K562 (cell line): Measurements from ENCODE around the gene PIWIL1. TPM values are rescaled to one million over a fixed set of nuclear protein-coding genes. Genes with fewer than 3 reads are reported as not detected.

Source experiments
- ATAC-seq: fragments of 200-7000 bp; cut with Tn5 transposase; 3 replicates; pipeline ENCODE4 v1.9.1; 2020; ENCODE audit warnings: moderate library complexity
- BruUV-seq: library from RNA; stranded (reverse); fragments of 400-500 nt; replicated peaks from 2 replicates; lab custom pipeline; 2021; lab: Mats Ljungman, UMichigan
- CTCF ChIA-PET: fragments of 300-600 bp; formaldehyde crosslinking; extraction: SDS; loops from one replicate; lab custom pipeline; 2021; ENCODE audit warnings: low intra/inter-chr PET ratio; lab: Yijun Ruan, JAX
- POLR2A ChIA-PET: fragments of 300-600, 350-650 bp; sonication (Branson Sonifier 250); formaldehyde crosslinking; extraction: SDS; loops from one replicate; lab custom pipeline; 2021; ENCODE audit warnings: antibody characterized with exemption, inconsistent platforms; lab: Yijun Ruan, JAX
- DNase-seq, 4 experiments: peaks; one replicate each; pipeline versions ENCODE4 v3.0.0 to v3.0.0-alpha.2; 2011 to 2018; ENCODE audit warnings: low spot score in 3 of 4, mixed read lengths in 3 of 4; ENCODE audit errors: extremely low read depth in 1 of 4
- FAIRE-seq: peaks from 2 replicates; lab custom pipeline; 2011; peaks lifted over from hg19 to GRCh38; lab: Jason Lieb, UNC
- H2AFZ ChIP-seq: 2 replicates; pipeline ENCODE4 v1.6.0; 2011; ENCODE audit warnings: low read depth, low read length, control low read depth, inconsistent platforms
- H3K27ac ChIP-seq: fragments of 200-600 bp; 3 replicates; pipeline ENCODE4 v1.8.0; 2011; ENCODE audit warnings: low read depth, mild to moderate bottlenecking, control low read depth, inconsistent platforms, low read length, moderate library complexity, mixed read lengths; ENCODE audit errors: extremely low read depth
- H3K27me3 ChIP-seq, 2 experiments: fragments of 300-600 bp in 1 of 2; 2 replicates in 1 of 2; 3 replicates in 1 of 2; pipeline versions ENCODE4 v1.6.0 to v1.8.0; 2011; ENCODE audit warnings: inconsistent platforms in 2 of 2, low read length in 2 of 2, mild to moderate bottlenecking in 1 of 2, mixed read lengths in 1 of 2, moderate library complexity in 1 of 2; ENCODE audit not compliant: control insufficient read depth in 2 of 2, insufficient read depth in 2 of 2
- H3K36me3 ChIP-seq: fragments of 300-600 bp; 3 replicates; pipeline ENCODE4 v1.8.0; 2011; ENCODE audit warnings: mild to moderate bottlenecking, low read length, inconsistent platforms; ENCODE audit not compliant: control insufficient read depth, insufficient read depth
- H3K4me1 ChIP-seq, 2 experiments: fragments of 200-600 bp in 1 of 2; replicated peaks in 1 of 2; 2 replicates in 1 of 2; 3 replicates in 1 of 2; pipeline versions ENCODE4 v1.5.1 to v1.8.0; 2011; ENCODE audit warnings: inconsistent platforms in 2 of 2, low read length in 2 of 2, mild to moderate bottlenecking in 1 of 2, mixed read lengths in 1 of 2, moderate library complexity in 1 of 2; ENCODE audit not compliant: control insufficient read depth in 2 of 2, insufficient read depth in 2 of 2
- H3K4me2 ChIP-seq: 2 replicates; pipeline ENCODE4 v1.6.1; 2011; ENCODE audit warnings: low read length, control low read depth, inconsistent platforms, mixed read lengths; ENCODE audit not compliant: insufficient read depth
- H3K4me3 ChIP-seq: fragments of 200-600 bp; sonication (generic), shearing (Covaris generic); 2 replicates; pipeline ENCODE4 v1.5.1; 2016; ENCODE audit warnings: control low read depth, inconsistent platforms
- H3K79me2 ChIP-seq: fragments of 200-600 bp; 3 replicates; pipeline ENCODE4 v1.8.0; 2011; ENCODE audit warnings: low read length, inconsistent platforms; ENCODE audit not compliant: control insufficient read depth, insufficient read depth
- H3K9ac ChIP-seq, 2 experiments: 2 replicates each; pipeline versions ENCODE4 v1.6.0 to v1.6.1; 2011; ENCODE audit warnings: low read depth in 2 of 2, low read length in 2 of 2, control low read depth in 1 of 2, inconsistent platforms in 1 of 2, mild to moderate bottlenecking in 1 of 2, mixed read lengths in 1 of 2; ENCODE audit not compliant: insufficient read depth in 1 of 2
- H3K9me1 ChIP-seq: one replicate; pipeline ENCODE4 v1.6.0; 2011; ENCODE audit warnings: inconsistent platforms, mild to moderate bottlenecking, low read length, moderate library complexity; ENCODE audit not compliant: control insufficient read depth, insufficient read depth
- H3K9me3 ChIP-seq: replicated peaks from 2 replicates; pipeline ENCODE4 v1.5.1; 2011; ENCODE audit warnings: low read depth, low read length, inconsistent platforms; ENCODE audit not compliant: control insufficient read depth, insufficient read depth
- H4K20me1 ChIP-seq: replicated peaks from 2 replicates; pipeline ENCODE4 v1.6.1; 2011; ENCODE audit warnings: low read length, inconsistent platforms, mixed read lengths; ENCODE audit not compliant: control insufficient read depth, insufficient read depth
- CHCHD3 ChIP-seq: fragments of 250-450 bp; sonication (Bioruptor Pico); IDR thresholded peaks from 2 replicates; pipeline ENCODE4 v2.1.2; 2022; ENCODE audit warnings: mild to moderate bottlenecking
- DNMT1 ChIP-seq: fragments of 450-650 bp; IDR thresholded peaks from 2 replicates; pipeline ENCODE4 v1.6.1; 2016; ENCODE audit warnings: antibody characterized with exemption, mild to moderate bottlenecking
- ELF1 ChIP-seq: fragments of 200-800 bp; sonication (Bioruptor generic); IDR thresholded peaks from 2 replicates; pipeline ENCODE4 v1.6.1; 2016; ENCODE audit warnings: missing genetic modification characterization, missing compliant biosample characterization
- FOXJ3 ChIP-seq: sonication (generic); formaldehyde crosslinking; IDR thresholded peaks from 2 replicates; pipeline ENCODE4 v1.4.0; 2020; ENCODE audit warnings: mild to moderate bottlenecking, missing genetic modification reagents
- MAFK ChIP-seq: IDR thresholded peaks from 2 replicates; pipeline ENCODE4 v1.6.1; 2011; ENCODE audit warnings: low read length, improper control_type of control experiment
- MLX ChIP-seq, 2 experiments: fragments of 450-650 bp in 1 of 2; sonication (generic) in 1 of 2; formaldehyde crosslinking; conservative IDR thresholded peaks; 2 replicates each; pipeline versions ENCODE4 v1.4.0 to v1.8.1; 2020 to 2022; ENCODE audit warnings: mild to moderate bottlenecking in 1 of 2, missing genetic modification reagents in 1 of 2
- NCOA4 ChIP-seq: fragments of 450-650 bp; IDR thresholded peaks from 2 replicates; pipeline ENCODE4 v1.6.1; 2018; ENCODE audit warnings: mild to moderate bottlenecking; ENCODE audit not compliant: partially characterized antibody
- NFE2L1 ChIP-seq: fragments of 450-650 bp; IDR thresholded peaks from 2 replicates; pipeline ENCODE4 v1.6.1; 2016; ENCODE audit warnings: missing genetic modification characterization, low read depth, mild to moderate bottlenecking, missing compliant biosample characterization, moderate library complexity, borderline replicate concordance
- POLR2AphosphoS5 ChIP-seq: IDR thresholded peaks from 2 replicates; pipeline ENCODE4 v1.6.1; 2011; ENCODE audit warnings: mild to moderate bottlenecking, low read depth, low read length, moderate library complexity; ENCODE audit not compliant: control insufficient read depth, insufficient read depth
- SOX6 ChIP-seq: fragments of 450-650 bp; IDR thresholded peaks from 2 replicates; pipeline ENCODE4 v1.6.1; 2014; ENCODE audit warnings: mild to moderate bottlenecking
- ZC3H4 ChIP-seq: sonication (generic); formaldehyde crosslinking; IDR thresholded peaks from 2 replicates; pipeline ENCODE4 v1.9.0; 2021; ENCODE audit warnings: missing genetic modification reagents, borderline replicate concordance
- ZKSCAN1 ChIP-seq: fragments of 150-350 bp; IDR thresholded peaks from 2 replicates; pipeline ENCODE4 v1.6.1; 2016; ENCODE audit warnings: low read depth, low read length
- ZNF347 ChIP-seq: fragments of 450-650 bp; formaldehyde crosslinking; IDR thresholded peaks from 2 replicates; pipeline ENCODE4 v1.4.0; 2020; ENCODE audit warnings: low read depth, mild to moderate bottlenecking, moderate library complexity
- ZNF699 ChIP-seq: fragments of 250-450 bp; sonication (Bioruptor Pico); IDR thresholded peaks from 2 replicates; pipeline ENCODE4 v1.8.0; 2021; ENCODE audit warnings: mild to moderate bottlenecking, moderate library complexity; ENCODE audit not compliant: insufficient replicate concordance
- WGBS: fragments of 100-300 bp; shearing (Covaris generic); methylation state at CpG from one replicate; pipeline ENCODE4 v1.1.6; 2016; ENCODE audit warnings: low coverage, mixed read lengths; ENCODE audit not compliant: insufficient coverage; ENCODE audit errors: missing lambda C conversion rate; 5-methylcytosine and 5-hydroxymethylcytosine counted together
- in situ Hi-C: fragments of 300-500 bp; cut with MboI; formaldehyde crosslinking; loops from 4 replicates; pipeline ENCODE4 v1.15.0; 2018; ENCODE audit warnings: inconsistent platforms, mixed read lengths
- intact Hi-C: fragments of 100-400 bp; cut with micrococcal nuclease; formaldehyde crosslinking; loops from 2 replicates; pipeline ENCODE4 v1.14.2; 2022
- polyA plus RNA-seq, 8 experiments: library from polyadenylated mRNA; depleted of rRNA in 4 of 8; stranded (reverse) in 5 of 8; unstranded in 3 of 8; fragments of >200 nt; fragmentation: Nextera tagmentation in 2 of 8; fragmentation: Illumina TruSeq in 1 of 8; extraction: Ambion mirVana in 2 of 8; extraction: Trizol in 1 of 8; gene quantifications; 2 replicates each; pipeline versions ENCODE4 v1.2.1 to v1.2.3, GENCODE V29; 2011 to 2014; ENCODE audit warnings: inconsistent platforms in 1 of 8, missing spikeins in 1 of 8
- total RNA-seq, 7 experiments: library from RNA; depleted of rRNA in 6 of 7; stranded (reverse); fragments of >200 nt in 6 of 7; fragmentation: Illumina TruSeq in 2 of 7; extraction: Trizol in 2 of 7; gene quantifications; 2 replicates each; pipeline versions ENCODE4 v1.2.1 to v1.2.3, GENCODE V29; 2011 to 2021; ENCODE audit warnings: low replicate concordance in 1 of 7
- TF ChIP-seq, protein P1 (sequence below): sonication (generic); formaldehyde crosslinking; IDR thresholded peaks from 2 replicates; pipeline ENCODE4 v1.8.1; 2023; ENCODE audit warnings: mild to moderate bottlenecking, missing genetic modification reagents

The PIWIL1 gene
- total and polyA plus RNA-seq, 9 of the 15 experiments (the other 6 are each of a cell fraction or from before 2014, with no cell fraction given) = not detected

DNA sequence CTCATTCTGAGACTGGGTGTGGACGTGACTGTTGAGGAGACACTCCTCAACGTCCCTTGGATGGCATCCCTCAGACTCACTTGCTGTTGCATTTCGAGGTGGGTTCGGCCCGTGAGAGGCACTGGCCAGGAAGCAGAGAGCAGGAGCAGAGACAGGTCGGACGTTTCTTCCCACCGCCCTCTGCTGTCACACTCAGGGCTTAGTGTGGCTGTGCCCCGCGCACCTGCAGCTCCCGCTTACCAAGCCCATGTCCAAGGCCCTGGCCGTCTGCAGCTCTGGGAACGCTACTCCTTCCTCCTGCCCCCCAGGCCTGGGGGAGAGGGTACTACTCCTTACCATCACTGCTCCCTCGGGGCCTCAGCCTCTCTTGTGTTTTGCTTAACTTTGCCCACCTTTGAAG, 29.8 kb upstream of the PIWIL1 start:
- H3K27ac ChIP-seq = no peak overlapping the region
- H3K4me2 ChIP-seq = no peak overlapping the region
- in situ Hi-C loops (no loop called here), intact Hi-C loops (no loop called here)
- BruUV-seq = no TSS peak
- no peak for TF ChIP-seq CHCHD3 (CRISPR knock-in tag)
- H3K9me3 ChIP-seq = no peaks in the 10 kb centered on the region
- H3K36me3 ChIP-seq = no peaks in the 10 kb centered on the region
- ATAC-seq (no peak), FAIRE-seq (no peak), DNase-seq (no peak)
- H4K20me1 ChIP-seq = no peaks in the 10 kb centered on the region
- ChIA-PET CTCF (no interaction called here), POLR2A (no interaction called here)
- no peaks in the 10 kb centered on the region for H3K79me2 ChIP-seq
- no peaks in the 10 kb centered on the region for H3K9me1 ChIP-seq
- under 1% methylated on average over 14 of the region's 14 CpGs for WGBS
- H2AFZ ChIP-seq = no peak overlapping the region
- peaks cover 0 to 22% of the 10 kb centered on the region in 2 experiments; a peak in 2 of 5 replicates for H3K27me3 ChIP-seq
- H3K4me3 ChIP-seq = no peak overlapping the region
- no peaks in the 10 kb centered on the region for H3K4me1 ChIP-seq
- H3K9ac ChIP-seq = no peak overlapping the region

- FAIRE-seq = no peak
- Histone ChIP-seq H3K9me3 (no peaks in the 10 kb centered on the region), H3K79me2 (no peaks in the 10 kb centered on the region), H3K4me3 (no peak overlapping the region), H3K4me1 (no peaks in the 10 kb centered on the region), H3K4me2 (no peak overlapping the region), H3K27ac (no peak overlapping the region), H3K36me3 (no peaks in the 10 kb centered on the region), H3K9me1 (no peaks in the 10 kb centered on the region), H3K9ac (no peak overlapping the region), H3K27me3 (peaks cover 0 to 19% of the 10 kb centered on the region in 2 experiments; a peak in 1 of 5 replicates), H2AFZ (no peak overlapping the region), H4K20me1 (no peaks in the 10 kb centered on the region)
- CTCF ChIA-PET = no interaction called here
- intact Hi-C loops = no loop called here
- BruUV-seq = no TSS peak
- DNase-seq = no peak
- ATAC-seq = no peak
- in situ Hi-C loops = no loop called here
- POLR2A ChIA-PET = no interaction called here
- WGBS = 0% methylated on average over 6 of the region's 6 CpGs
- TF ChIP-seq FOXJ3 = no peak
- no peak for TF ChIP-seq NFE2L1
- TF ChIP-seq MLX (CRISPR knock-in tag; conservative IDR thresholded peaks at IDR 0.05) = no peak
- no peak for TF ChIP-seq DNMT1
- TF ChIP-seq ZNF699 (CRISPR knock-in tag) = no peak
- TF ChIP-seq, protein P1, sequence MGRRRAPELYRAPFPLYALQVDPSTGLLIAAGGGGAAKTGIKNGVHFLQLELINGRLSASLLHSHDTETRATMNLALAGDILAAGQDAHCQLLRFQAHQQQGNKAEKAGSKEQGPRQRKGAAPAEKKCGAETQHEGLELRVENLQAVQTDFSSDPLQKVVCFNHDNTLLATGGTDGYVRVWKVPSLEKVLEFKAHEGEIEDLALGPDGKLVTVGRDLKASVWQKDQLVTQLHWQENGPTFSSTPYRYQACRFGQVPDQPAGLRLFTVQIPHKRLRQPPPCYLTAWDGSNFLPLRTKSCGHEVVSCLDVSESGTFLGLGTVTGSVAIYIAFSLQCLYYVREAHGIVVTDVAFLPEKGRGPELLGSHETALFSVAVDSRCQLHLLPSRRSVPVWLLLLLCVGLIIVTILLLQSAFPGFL (CRISPR knock-in tag) = no peak
- TF ChIP-seq NCOA4 = no peak
- TF ChIP-seq ZKSCAN1 = no peak
- no peak for TF ChIP-seq ZNF347 (CRISPR knock-in tag)
- TF ChIP-seq ZC3H4 (CRISPR knock-in tag) = no peak
- no peak for TF ChIP-seq POLR2AphosphoS5
- no peak for TF ChIP-seq SOX6
- TF ChIP-seq ELF1 (tag) = no peak
- TF ChIP-seq MAFK = no peak
Measured at GRCh38 chr12:130308393-130308792, 29.3 kb upstream of the PIWIL1 start.
